ENCODE results near the gene SYCN.
"Not testable (repeated sequence)": the region's sequence is repeated elsewhere in the genome, so short reads cannot be mapped to it uniquely, and the experiment has no call there.

Gene SYCN

GRCh38 chr19:39224910-39225309, 20.8 kb upstream of the SYCN start:
- no peak for DNase-seq (ENCODE audit: low read depth)

- no peak for DNase-seq (ENCODE audit: low read depth)
Observed at GRCh38 chr19:39223703-39224279, 19.7 kb upstream of the SYCN start.

- not testable (repeated sequence) for DNase-seq (ENCODE audit: low read depth)
Observed at GRCh38 chr19:39219108-39219507, 15.0 kb upstream of the SYCN start.

- no peak for DNase-seq (ENCODE audit: low read depth)
Observed at GRCh38 chr19:39218230-39219007, 14.4 kb upstream of the SYCN start.

- no peak for DNase-seq (ENCODE audit: low read depth)
Observed at GRCh38 chr19:39217094-39217493, 13.0 kb upstream of the SYCN start.

- DNase-seq (ENCODE audit: low read depth), result not testable (repeated sequence)
Observed at GRCh38 chr19:39215323-39215722, 11.3 kb upstream of the SYCN start.

- peak; percentile 29 for DNase-seq (ENCODE audit: low read depth)
Observed at GRCh38 chr19:39212375-39212742, 8.3 kb upstream of the SYCN start.

- DNase-seq (ENCODE audit: low read depth), result no peak
Observed at GRCh38 chr19:39211731-39212374, 7.8 kb upstream of the SYCN start.

GRCh38 chr19:39209196-39209595, 5.1 kb upstream of the SYCN start:
- no peak for DNase-seq (ENCODE audit: low read depth)

GRCh38 chr19:39208175-39208795, 4.2 kb upstream of the SYCN start:
- no peak for DNase-seq (ENCODE audit: low read depth)

GRCh38 chr19:39207293-39207836, 3.3 kb upstream of the SYCN start:
- no peak for DNase-seq (ENCODE audit: low read depth)

- DNase-seq (ENCODE audit: low read depth), result no peak
Observed at GRCh38 chr19:39206122-39206521, 2.1 kb upstream of the SYCN start.

GRCh38 chr19:39205449-39205764, 1.3 kb upstream of the SYCN start:
- DNase-seq (ENCODE audit: low read depth), result no peak

- DNase-seq (ENCODE audit: low read depth), result no peak
Observed at GRCh38 chr19:39202998-39203355, 1.1 kb downstream of the SYCN start.

- DNase-seq (ENCODE audit: low read depth), result no peak
Observed at GRCh38 chr19:39200803-39201115, 3.3 kb downstream of the SYCN start.

- DNase-seq (ENCODE audit: low read depth), result no peak
Observed at GRCh38 chr19:39200066-39200802, 3.8 kb downstream of the SYCN start.

- DNase-seq (ENCODE audit: low read depth), result no peak
Observed at GRCh38 chr19:39199025-39199424, 5.0 kb downstream of the SYCN start.

GRCh38 chr19:39197808-39198207, 6.3 kb downstream of the SYCN start:
- DNase-seq (ENCODE audit: low read depth), result no peak

GRCh38 chr19:39196860-39197562, 7.1 kb downstream of the SYCN start, which contains the start of gene NCCRP1:
Gene NCCRP1, plus strand, starts transcription at chr19:39196964. Its CDS starts 19 bp downstream, at chr19:39196983.
- no peak for DNase-seq (ENCODE audit: low read depth)

GRCh38 chr19:39196320-39196719, 7.7 kb downstream of the SYCN start:
- no peak for DNase-seq (ENCODE audit: low read depth)

- DNase-seq (ENCODE audit: low read depth), result no peak
Observed at GRCh38 chr19:39195755-39196154, 8.3 kb downstream of the SYCN start.

Measured in stimulated activated CD4-positive, alpha-beta T cell treated with anti-CD3 and anti-CD28 coated beads, Interleukin-2, amount 100 ng/mL, for 4 hours (primary cell).